Fibroblast of mammary gland (primary cell): ENCODE measurements around the gene KCP.

Experiments
- DNase-seq: peaks from one replicate; pipeline ENCODE4 v3.0.0-alpha.2; 2010; ENCODE audit warnings: low read depth
- H3K4me3 ChIP-seq: 2 replicates; pipeline ENCODE4 v1.5.1; 2011; ENCODE audit warnings: low read depth, mild to moderate bottlenecking, low read length, moderate library complexity; ENCODE audit not compliant: control insufficient read depth
- TF ChIP-seq, protein P1 (sequence below): conservative IDR thresholded peaks from 2 replicates; pipeline ENCODE4 v1.5.1; 2011; ENCODE audit warnings: low read depth, low read length, inconsistent platforms; ENCODE audit not compliant: control insufficient read depth, insufficient read depth

The KCP gene

DNA sequence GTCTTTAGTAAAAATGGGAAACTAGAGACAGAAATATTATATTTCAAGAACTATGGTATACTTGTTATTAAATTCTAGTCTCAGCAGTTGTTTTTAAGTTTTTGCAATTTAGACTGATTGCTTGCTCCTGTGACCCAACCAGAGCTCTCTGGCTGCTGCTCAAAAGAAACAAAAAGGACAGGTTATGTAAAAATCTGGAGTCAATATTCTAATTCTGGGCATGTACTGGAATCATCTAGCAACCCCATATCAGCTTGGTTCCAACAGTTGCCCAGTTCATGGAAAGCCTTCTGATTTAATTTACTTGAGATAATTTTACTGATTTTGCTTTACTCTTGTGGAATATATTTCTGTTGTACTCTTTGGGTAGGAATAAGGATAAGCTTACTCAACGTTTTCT is 10.3 kb downstream of the KCP start:
- DNase-seq = no peak
- H3K4me3 ChIP-seq = no peak overlapping the region
- TF ChIP-seq, protein P1, sequence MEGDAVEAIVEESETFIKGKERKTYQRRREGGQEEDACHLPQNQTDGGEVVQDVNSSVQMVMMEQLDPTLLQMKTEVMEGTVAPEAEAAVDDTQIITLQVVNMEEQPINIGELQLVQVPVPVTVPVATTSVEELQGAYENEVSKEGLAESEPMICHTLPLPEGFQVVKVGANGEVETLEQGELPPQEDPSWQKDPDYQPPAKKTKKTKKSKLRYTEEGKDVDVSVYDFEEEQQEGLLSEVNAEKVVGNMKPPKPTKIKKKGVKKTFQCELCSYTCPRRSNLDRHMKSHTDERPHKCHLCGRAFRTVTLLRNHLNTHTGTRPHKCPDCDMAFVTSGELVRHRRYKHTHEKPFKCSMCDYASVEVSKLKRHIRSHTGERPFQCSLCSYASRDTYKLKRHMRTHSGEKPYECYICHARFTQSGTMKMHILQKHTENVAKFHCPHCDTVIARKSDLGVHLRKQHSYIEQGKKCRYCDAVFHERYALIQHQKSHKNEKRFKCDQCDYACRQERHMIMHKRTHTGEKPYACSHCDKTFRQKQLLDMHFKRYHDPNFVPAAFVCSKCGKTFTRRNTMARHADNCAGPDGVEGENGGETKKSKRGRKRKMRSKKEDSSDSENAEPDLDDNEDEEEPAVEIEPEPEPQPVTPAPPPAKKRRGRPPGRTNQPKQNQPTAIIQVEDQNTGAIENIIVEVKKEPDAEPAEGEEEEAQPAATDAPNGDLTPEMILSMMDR = no peak

- H3K4me3 ChIP-seq = no peak overlapping the region
- DNase-seq = no peak
- TF ChIP-seq, protein P1 = no peak
Observed at GRCh38 chr7:128899392-128899791, 11.1 kb downstream of the KCP start.

GRCh38 chr7:128895320-128895719 is 15.2 kb downstream of the KCP start:
- no peak for DNase-seq
- TF ChIP-seq, protein P1 = no peak
- no peak overlapping the region for H3K4me3 ChIP-seq

DNA sequence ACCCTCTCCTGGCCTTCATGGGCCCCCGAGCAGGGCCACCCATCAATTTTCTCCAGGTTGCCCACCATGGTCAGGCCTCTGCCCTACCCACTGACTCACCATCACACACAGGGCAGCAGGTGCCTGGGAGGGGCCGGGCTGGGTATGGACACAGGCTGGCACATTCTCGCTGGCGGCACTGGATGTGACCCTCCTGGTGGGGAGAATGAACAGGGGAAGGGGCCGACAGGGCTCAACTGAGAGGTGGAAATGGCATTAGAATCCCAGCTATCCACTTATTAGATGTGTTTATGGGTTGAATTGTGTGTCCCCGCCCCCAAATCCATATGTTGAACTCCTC is 16.4 kb downstream of the KCP start:
- DNase-seq = no peak
- no peak overlapping the region for H3K4me3 ChIP-seq
- TF ChIP-seq, protein P1 = no peak

DNA sequence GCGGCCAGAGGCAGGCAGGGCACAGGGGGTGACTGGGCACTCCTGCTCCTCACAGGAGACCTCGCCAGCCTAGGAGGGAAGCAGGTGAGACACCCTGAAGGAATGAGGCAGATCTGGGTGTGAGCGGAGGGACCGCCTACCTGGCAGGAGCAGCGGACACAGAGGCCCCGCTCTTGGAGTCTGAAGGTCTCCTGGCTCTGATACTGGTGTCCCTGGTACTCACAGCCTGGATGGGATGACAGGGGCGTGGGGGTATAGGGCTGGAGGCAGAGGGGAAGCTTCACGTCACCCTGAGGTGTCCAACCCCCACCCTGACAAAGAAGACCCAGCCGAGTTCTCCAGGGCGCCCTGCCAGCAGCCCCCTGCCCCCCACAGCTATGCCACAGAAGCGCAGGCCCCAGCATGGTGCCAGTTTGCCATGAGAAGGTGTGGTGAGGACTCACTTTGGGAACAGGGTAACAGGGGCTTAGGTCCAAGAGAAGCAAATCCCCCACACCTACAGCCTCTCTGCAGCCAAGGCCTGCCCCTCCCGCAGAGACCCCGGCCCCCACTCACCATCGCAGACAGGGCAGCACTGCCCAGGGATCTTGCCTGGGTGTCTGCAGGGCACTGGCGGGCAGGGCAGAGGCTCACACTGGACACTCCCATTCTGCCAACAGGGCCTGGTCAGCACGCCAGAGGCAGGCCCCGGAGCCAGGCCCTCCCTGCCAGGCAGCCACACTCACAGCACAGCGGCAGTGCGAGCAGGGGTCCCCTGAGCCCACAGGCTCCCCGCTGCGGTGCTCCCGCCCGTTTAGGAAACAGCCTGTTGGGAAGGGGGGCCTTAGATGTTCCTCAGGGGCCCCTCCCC is 17.0 kb downstream of the KCP start:
- DNase-seq = no peak

GRCh38 chr7:128892521-128893250 is 17.8 kb downstream of the KCP start:
- TF ChIP-seq, protein P1 = no peak
- no peak for DNase-seq
- no peak overlapping the region for H3K4me3 ChIP-seq

More for the DNA sequence above, 17.0 kb downstream of the KCP start:
- TF ChIP-seq, protein P1 = no peak
- no peak overlapping the region for H3K4me3 ChIP-seq
